SK-N-DZ (cell line): ENCODE results near the gene EIF2S2.

Experiments
- small RNA-seq, 2 experiments: library from RNA; depleted of rRNA; stranded (forward); fragments of <200 nt; gene quantifications; one replicate each; pipeline ENCODE3, GENCODE V24; 2014

EIF2S2 gene

Small RNA genes within 50 kb of the gene (small RNA-seq; reads per million reads assigned to genes)
- 0 reads per million in 2 experiments for gene MIR4755
